GM23248 (cell line): ENCODE results near the gene ARID5B.

Experiments
- EZH2 ChIP-seq: fragments of 200-600 bp; sonication (generic); IDR thresholded peaks from 2 replicates; pipeline ENCODE4 v1.6.1; 2018; ENCODE audit warnings: antibody characterized with exemption, mild to moderate bottlenecking; ENCODE audit not compliant: insufficient read depth, poor library complexity, severe bottlenecking
- EZH2phosphoT487 ChIP-seq: fragments of 200-600 bp; sonication (generic); IDR thresholded peaks from 2 replicates; pipeline ENCODE4 v1.6.1; 2018; ENCODE audit warnings: antibody characterized with exemption, moderate library complexity, mild to moderate bottlenecking, low read depth; ENCODE audit not compliant: insufficient read depth

GRCh38 chr10:61983255-61983654 lies 81.8 kb downstream of the ARID5B start:
- TF ChIP-seq EZH2phosphoT487 (no peak), EZH2 (no peak)
